NCI-H345 (cell line): Measurements from ENCODE around the gene TIMP1.
"Not testable (repeated sequence)": the region's sequence is repeated elsewhere in the genome, so short reads cannot be mapped to it uniquely, and the experiment has no call there.

ENCODE experiments used
- DNase-seq: peaks from one replicate; lab custom pipeline; 2025; lab: John Stamatoyannopoulos, UW

Gene TIMP1

DNA sequence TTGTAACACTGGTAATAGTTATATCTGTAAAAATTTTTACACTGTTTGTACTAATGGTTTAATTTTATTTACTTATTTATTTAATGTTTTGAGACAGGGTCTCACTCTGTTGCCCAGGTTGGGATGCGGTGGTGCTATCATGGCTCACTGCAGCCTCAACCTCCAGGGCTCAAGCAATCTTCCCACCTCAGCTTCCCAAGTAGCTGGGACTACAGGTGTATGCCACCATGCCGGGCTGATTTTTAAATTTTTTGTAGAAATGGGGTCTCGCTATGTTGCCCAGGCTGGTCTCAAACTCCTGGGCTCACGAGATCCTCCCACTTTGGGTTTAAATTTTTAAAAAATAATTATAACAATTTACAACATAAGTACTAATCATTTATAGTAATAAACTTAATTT, 20.9 kb downstream of the TIMP1 start:
- not testable (repeated sequence) for DNase-seq

DNA sequence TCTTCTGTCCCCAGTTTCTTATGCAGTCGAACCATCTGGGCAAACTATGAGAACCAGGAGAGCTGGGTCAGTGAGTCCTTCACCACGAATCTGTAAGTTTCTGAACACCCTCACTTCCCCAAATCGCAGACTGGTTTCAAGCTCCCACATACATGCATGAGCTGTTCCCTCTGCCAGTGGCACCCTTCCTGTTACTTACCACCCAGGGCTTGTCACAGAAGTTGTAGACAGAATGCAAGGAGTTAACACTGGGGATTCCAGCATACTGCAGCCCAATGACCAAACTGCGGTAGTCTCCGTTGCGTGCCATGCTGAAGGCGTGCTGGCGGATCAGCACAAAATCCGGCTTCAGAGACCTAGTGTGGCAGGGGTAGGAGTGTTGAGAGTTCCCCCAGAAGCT, 22.8 kb downstream of the TIMP1 start:
- DNase-seq, result no peak

DNA sequence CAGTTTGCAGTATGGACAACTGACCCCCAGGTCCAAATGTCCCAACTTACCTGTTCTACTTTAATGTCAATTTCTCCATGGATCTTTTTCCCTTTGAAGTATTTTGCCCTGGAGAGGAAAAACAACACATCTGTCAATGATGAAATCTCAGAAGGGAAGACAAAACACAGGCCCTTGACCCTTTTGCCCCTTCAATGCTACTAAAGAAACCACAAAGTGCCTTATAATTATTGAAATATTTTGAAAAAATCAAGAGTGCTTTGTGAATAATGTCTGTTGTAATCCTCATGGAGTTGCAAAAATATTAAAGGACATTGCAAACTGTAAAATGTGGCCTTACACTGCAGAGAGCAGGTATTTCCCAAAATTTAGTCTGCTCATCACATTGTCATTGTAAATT, 24.9 kb downstream of the TIMP1 start:
- DNase-seq, result no peak

DNA sequence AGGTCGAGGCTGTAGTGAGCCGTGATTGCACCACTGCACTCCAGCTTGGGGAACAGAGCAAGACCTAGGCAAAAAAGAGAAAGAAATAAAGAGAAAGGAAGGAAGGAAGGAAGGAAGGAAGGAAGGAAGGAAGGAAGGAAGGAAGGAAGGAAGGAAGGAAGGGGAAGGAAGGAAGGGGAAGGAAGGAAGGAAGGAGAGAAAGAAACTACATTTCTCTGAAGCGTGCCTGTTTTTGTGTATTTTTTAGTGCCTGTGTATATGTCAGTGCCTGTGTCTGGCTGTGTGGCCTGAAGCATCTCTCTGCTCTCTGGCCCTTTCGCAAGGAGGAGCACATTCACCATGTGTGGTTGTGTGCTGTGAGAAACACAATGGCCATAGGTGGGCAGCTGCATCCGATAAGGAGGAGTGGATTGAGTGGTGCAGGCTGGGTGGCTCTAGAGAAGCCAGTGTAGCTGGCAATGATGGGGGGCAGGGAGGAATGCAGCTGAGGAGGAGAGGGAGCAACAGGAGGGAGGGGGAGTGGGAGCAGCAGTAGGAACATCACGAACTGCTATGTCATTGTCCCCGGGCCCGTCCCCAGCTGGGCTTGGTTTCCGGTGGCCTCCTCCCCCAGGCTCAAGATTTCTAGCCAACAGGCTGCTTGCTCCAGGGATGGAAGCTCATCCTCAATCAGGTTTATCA, 26.0 kb downstream of the TIMP1 start:
- DNase-seq, result no peak

DNA sequence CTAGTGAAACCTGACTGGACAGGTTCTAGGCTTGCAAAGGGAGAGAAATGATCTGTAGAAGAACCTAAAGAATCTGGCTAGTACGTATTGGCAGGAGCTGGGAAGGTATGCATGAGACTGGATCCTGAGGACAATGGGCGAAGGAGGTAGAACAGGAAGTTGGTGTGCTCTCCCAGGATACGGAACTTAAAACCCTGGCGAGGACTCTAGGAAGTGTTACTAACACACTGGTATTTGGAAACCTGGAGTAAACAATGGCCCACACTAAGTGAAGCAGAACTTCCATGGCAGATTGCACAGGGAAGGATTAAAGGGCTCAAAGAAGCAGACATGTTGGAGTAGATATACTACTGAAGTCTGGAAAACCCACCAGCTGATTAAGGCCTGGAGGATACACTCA, 28.3 kb downstream of the TIMP1 start:
- DNase-seq, result no peak

DNA sequence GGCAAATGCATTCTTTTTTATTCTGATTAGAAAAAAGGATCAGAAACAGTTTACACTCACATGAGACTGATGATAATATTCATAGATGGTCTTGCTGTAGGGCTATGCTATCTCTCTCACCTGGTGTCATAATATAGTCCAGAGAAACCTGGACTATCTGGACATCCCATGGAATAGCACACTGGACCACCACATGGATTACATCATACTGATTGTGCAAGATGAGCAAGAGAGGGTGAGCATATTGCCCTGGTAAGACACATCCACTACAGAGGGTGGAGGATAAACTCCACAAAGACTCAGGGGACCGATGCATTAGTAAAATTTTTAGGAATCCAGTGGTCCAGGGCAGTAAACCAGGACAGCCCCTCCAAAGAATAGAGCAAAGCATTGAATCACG, 29.3 kb downstream of the TIMP1 start:
- DNase-seq, result no peak

DNA sequence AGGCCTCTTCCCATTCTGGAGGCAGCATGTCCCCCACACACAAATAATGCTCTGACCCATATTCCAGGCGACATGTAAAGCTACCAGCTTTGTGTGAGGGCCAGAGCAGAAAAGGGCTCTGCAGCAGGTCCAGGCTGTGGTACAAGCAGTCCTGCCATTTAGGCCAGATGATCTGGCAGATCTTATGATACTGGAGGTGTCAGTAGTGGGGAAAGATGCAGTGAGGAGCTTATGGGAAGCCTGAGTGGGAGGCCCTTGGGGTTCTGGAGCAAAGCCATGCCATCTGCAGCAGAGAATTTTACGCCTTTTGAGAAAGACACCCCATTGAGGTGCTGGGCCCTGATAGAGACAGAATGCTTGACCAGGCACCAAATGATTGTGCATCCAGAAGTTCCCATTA, 29.7 kb downstream of the TIMP1 start:
- no peak for DNase-seq

DNA sequence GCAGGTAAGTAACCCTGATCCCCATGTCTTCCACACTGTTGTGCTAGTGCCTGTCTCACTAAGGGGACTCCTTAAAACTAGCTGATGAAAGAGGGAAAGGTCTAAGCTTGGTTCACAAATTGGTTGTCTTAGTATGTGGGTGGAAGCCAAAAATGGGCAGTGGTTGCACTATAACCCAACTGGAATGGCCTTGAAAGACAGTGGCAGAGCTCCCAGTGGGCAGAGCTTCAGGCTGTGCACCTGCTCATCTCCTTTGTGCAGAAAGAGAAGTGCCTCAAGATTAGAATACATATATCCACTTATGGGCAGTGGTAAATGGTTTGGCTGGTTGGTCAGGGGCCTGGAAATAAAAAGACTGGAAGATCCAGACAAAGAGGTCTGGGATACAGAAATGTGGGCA, 30.2 kb downstream of the TIMP1 start:
- DNase-seq, result no peak

DNA sequence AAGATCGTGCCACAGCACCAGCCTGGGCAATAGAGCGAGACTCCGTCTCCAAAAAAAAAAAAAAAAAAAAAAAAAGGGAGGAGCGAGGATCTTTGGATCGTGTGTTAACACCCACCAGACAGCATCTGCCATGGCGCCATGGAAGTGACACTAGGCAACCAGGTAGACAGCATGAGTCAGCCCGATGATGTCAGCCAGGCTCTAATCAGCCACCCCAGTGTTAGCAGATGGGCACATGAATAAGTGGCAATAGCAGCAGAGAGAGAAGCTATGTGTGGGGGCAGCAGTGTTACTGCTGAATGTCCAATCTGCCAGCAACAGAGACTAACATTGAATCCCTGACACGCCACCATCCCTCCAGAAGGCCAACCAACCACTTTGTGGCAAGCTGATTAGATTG, 30.8 kb downstream of the TIMP1 start:
- no peak for DNase-seq

DNA sequence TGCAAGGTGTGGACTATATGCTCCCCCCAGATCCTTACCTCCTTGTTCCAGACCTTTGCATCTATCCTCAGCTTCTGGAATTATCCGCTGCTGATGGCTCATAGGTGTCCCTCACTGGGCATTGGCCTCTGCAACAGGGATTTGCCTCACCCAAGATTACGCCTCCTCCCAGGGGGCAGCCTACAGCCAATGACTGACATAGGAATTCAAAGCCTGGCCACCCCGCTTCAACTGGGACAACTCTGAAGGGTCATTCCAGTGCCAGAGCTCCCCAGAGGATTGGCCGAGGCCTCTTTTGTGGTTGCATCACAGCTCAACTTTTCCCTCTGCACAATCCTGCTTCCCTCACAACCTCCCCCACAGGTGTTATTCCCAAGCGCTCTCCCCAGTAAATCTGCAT, 32.4 kb downstream of the TIMP1 start:
- no peak for DNase-seq

DNA sequence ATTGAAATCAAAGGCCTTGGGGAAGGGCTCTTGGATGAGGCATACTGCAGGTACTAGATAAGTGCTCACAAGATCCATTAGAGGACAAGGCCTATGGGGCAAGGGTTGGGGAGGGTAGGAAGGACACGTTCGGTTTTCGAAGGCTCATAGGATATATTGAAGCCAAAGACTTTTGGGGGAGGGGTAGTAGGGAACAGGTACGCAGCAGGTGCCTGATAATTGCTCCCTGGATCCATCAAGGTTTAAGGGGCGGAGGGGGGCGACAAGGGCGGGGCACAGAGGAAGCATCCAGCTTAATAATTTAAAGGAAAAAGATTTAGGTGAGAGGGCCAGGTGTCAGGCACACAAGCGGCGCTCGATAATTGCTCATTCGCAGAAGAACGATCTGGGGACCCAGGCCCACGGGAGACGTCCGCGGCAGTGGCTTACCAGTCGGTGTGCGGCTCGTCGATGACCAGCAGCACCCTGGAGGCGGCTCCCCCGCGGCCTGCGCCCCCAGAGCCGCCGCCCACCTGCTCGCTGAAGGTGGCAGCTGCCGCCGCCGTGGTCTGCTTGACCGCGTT, 36.8 kb downstream of the TIMP1 start:
- no peak for DNase-seq

DNA sequence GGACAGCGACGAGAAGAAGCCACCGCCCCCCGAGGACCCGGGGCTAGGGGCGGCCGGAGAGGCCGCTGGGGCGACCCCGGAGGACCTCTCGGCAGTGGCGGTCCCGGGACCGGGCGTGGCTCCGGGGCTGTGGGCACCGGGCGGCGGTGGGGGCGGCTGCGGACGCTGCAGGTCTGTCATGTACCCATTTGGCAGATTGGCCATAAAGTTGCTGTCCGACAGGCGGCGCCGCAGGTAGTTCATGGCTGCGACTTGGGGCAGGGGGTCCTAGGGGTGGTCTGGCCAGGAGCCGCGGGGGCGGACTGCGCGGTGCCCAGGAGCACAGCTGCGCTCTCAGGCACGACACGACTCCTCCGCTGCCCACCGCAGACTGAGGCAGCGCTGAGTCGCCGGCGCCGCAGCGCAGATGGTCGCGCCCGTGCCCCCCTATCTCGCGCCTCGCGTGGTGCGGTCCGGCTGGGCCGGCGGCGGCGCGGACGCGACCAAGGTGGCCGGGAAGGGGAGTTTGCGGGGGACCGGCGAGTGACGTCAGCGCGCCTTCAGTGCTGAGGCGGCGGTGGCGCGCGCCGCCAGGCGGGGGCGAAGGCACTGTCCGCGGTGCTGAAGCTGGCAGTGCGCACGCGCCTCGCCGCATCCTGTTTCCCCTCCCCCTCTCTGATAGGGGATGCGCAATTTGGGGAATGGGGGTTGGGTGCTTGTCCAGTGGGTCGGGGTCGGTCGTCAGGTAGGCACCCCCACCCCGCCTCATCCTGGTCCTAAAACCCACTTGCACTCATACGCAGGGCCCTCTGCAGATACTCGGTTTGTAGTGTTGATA, 37.5 kb downstream of the TIMP1 start, which contains the start of gene SYN1:
TSS of gene SYN1 (minus strand) at position 372 of the 817 bp plus-strand sequence. CDS start at position 243, 129 bp downstream.
- DNase-seq, result peak; percentile 87

DNA sequence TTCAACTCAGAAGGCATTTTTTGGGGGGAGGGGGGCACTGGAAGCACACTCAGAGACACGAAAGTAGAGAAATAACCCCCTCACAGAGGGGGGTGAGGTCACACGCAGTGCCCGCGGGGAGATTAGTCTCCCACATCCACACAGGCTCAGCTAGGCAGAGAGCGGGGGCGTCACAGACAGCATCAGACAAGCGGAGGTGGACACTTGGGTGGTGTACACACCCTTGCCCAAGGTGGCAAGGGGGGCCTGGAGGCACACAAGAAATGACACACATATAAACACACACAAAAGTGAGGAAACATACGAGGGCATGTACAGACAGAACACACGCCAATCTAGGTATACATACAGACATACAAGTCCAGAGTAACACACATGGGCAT, 38.1 kb downstream of the TIMP1 start:
- no peak for DNase-seq

DNA sequence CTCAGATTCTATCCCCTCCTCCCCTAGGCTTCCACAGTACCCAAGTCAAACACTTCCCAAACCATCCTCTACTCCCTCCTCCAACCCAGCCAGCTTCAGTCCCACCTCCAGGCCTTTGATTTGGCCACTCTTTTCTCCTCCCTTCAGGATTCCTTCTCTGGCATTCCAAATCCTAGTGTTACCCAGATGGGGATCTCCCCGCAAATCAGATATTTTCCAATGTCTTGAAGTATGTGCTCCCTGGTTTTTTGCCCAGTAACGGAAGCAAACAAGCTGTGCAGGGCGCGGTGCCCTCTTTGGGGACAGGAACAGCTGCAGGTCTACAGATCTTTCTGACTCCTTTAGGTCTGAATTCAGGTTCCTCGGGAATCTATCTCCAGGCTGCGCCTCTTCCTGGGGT, 39.6 kb downstream of the TIMP1 start:
- DNase-seq, result no peak

DNA sequence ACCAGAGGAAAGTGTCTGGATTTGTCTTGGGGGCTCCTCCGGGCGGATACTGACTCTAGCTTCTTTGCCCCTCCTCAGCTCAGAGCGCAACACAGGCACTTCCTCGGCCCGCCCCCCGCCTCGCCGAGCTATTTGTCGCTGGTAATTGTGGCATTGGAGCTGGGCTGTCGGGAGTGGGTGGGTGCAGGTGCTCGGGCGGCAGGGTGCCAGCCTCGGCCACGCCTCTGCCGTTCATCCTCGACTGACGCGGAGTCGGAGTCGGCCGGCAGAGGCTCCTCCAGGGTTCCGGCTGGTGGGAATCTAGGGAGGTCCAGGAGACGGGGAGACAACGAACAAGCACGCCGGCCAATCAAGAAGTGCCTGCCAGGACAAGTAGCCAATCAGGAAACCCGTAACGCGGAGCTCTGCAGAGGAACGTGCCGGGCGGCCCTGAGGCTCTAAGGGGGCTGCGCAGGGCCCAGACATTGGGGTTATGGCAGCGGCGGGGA, 41.3 kb downstream of the TIMP1 start:
- DNase-seq, result peak; percentile 82

DNA sequence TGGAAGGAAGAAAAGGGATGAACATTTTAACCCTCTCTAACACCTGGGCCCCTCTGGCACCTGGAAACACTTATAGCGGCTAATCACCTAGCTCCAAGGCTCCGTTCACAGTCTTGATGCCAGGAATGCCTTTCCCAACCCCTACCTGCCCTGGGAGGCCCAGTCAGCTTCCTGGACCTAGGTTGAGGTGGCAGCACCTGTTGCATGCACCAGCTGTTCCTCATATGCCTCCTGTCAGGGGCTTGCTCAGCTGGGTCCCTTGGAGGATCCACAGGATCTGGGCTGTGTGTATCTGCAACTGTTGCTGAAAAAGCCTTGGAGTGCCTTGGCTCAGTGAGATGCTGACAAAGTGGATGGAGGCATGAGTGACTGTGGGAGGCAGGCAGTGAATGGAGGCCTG, 43.1 kb downstream of the TIMP1 start:
- DNase-seq, result no peak

DNA sequence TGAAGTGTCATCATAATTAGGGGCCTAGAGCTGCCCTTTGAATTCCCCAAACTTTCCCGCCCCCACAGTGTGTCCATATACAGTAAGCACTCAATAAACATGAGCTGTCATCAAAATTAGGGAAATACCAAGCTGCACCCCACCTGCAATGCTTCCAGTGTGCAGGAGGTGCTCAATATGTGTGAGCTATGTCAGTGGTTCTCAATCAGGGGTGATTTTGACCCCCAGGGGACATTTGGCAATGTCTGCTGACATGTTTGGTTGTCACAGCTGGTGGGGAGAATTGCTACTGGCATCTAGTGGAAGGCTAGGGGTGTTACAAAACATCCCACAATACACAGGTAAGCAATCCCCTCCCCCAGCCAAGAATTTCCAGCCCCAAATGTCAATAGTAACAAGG, 46.7 kb downstream of the TIMP1 start:
- DNase-seq, result no peak

DNA sequence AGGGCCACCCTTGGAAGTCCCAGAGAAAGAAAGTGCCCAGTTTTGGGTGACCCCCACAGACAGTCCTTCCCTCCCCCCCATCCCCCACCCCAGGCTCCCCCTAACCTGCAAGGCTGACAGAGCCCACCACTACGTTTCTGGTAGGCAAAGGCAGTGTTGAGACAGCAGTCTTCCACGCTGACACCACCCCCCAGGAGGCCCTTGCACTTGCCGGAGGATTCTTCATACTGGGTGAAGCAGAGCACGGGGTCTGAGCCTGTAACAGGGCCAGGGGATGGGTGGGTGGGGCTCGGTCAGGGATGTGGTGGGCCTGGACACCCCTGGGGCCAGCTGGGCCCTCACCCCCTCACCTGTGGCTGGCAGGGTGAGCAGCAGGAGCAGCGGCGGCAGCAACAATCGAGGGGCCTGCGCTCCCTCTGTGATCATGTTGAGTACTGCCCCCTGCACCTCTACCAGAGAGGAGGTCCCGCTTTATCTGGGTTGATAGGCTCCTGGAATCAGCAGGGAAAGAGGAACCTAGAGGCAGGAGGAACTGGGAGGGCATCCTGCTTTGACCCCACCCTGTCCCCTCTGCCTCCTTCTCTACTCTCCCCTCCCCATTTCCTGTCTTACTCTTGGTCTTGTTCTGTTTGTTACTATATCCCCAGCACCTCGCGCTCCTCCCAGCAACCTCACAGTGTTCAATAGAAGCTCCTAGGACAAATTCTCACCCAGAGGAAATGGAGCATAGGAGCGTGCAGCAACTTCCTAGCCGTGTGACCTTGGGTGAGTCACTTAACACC, 47.4 kb downstream of the TIMP1 start, which contains the start of gene CFP:
TSS of gene CFP (minus strand) at position 512 of the 782 bp plus-strand sequence. CDS start at position 426, 86 bp downstream.
- DNase-seq, result no peak

DNA sequence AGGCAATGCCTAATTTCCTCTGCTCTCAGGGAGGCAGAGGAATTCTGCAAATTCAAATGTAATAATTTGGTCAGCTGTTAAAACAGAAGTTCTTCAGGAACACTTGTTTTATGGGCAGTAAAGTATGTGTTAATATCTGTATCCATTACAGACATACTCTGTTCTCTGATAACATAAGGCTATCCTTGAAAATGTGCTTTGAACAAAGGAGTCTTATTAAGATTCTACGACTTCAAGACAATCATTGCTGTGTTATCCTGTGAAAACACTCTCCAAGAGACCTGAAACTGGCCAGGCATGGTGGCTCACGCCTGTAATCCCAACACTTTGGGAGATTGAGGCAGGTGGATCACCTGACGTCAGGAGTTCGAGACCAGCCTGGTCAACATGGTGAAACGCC, 49.4 kb downstream of the TIMP1 start:
- DNase-seq, result no peak

DNA sequence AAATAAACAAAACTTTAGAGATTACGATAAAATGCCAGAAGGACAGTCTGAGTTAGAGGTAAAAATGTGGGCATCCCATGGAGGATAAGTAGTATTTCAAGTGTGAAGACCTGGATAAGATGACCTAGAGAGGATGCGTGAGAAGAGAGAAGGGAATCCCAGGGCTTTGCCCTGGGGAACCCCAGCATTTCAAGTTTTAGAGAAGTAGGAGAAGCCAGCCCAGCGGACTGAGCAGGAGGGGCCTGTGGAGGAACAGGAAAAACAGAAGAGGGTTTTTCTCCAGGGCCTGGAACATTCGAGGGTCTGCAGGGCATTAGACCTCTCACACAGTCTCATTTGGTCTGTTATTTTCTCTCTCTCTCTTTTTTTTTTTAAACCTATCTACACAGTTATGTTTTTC, 50.4 kb downstream of the TIMP1 start:
- DNase-seq, result no peak

DNA sequence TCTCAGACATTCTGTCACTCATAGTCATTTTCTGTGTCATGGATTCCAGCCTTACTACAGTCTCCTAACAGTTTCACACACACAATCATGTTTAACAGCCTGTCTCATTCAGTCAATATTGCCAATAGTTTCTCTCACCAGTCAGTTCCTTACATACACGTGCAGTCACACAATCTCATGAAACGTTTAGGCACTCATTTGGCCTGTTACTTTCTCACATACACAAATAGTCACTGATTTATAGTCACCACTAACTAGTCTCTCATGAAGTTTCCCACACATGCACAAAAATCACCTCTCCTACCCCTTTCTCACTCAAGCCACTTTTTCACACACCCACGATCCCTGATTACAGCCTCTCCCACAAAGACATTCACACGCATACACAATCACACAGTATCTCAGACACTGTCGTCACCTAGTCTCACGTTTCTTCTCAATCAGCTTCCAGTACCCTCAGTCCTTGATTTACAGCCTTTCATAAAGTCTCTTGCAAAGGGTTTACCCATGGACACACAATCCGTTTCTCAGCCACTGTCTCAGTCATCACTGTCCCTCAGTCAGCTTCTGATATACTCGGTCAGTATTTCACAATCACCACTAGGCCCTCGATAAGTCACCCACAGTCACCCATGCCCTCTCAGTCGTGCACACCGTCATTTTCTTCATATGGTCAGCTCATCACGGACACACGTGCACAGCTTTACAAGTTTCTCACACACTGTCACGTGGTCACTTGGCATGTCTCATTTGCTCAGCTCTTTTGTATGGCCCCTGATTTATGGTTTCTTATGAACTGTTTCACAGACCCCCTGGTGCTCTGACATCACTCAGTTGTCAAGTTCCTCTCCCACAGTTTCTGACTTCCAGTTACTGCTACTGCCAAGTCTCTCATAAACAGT, 51.7 kb downstream of the TIMP1 start:
- no peak for DNase-seq
